ENCODE measurements around the gene UCN2.

Gene UCN2

GRCh38 chr3:48521635-48522034, 41.9 kb downstream of the UCN2 start:
- no peak for TF ChIP-seq CTCF (IDR thresholded peaks at IDR 0.05; ENCODE audit: low read length, missing control alignments)
- no peak overlapping the region for H3K4me3 ChIP-seq (replicated peaks; ENCODE audit: low read depth, low read length)
- DNase-seq (ENCODE audit: low read depth): no peak

- H3K4me3 ChIP-seq (replicated peaks; ENCODE audit: low read depth, low read length): no peak overlapping the region
- DNase-seq (ENCODE audit: low read depth): no peak
- TF ChIP-seq CTCF (IDR thresholded peaks at IDR 0.05; ENCODE audit: low read length, missing control alignments): no peak
Measured at GRCh38 chr3:48519277-48519643, 44.3 kb downstream of the UCN2 start.

- no peak for DNase-seq (ENCODE audit: low read depth)
- H3K4me3 ChIP-seq (replicated peaks; ENCODE audit: low read depth, low read length): no peak overlapping the region
- no peak for TF ChIP-seq CTCF (IDR thresholded peaks at IDR 0.05; ENCODE audit: low read length, missing control alignments)
Measured at GRCh38 chr3:48518638-48519276, 44.8 kb downstream of the UCN2 start.

GRCh38 chr3:48518069-48518468, 45.5 kb downstream of the UCN2 start:
- no peak overlapping the region for H3K4me3 ChIP-seq (replicated peaks; ENCODE audit: low read depth, low read length)
- no peak for DNase-seq (ENCODE audit: low read depth)

GRCh38 chr3:48516571-48516970, 47.0 kb downstream of the UCN2 start:
- H3K4me3 ChIP-seq (replicated peaks; ENCODE audit: low read depth, low read length): no peak overlapping the region
- TF ChIP-seq CTCF (IDR thresholded peaks at IDR 0.05; ENCODE audit: low read length, missing control alignments): no peak
- DNase-seq (ENCODE audit: low read depth): no peak

More at GRCh38 chr3:48518069-48518468, 45.5 kb downstream of the UCN2 start:
- no peak for TF ChIP-seq CTCF (IDR thresholded peaks at IDR 0.05; ENCODE audit: low read length, missing control alignments)

GRCh38 chr3:48514431-48515227, 49.0 kb downstream of the UCN2 start:
- no peak for DNase-seq (ENCODE audit: low read depth)
- TF ChIP-seq CTCF (IDR thresholded peaks at IDR 0.05; ENCODE audit: low read length, missing control alignments): no peak
- H3K4me3 ChIP-seq (replicated peaks; ENCODE audit: low read depth, low read length): no peak overlapping the region
